ENCODE data around the gene SLC25A28.

Gene SLC25A28

DNA sequence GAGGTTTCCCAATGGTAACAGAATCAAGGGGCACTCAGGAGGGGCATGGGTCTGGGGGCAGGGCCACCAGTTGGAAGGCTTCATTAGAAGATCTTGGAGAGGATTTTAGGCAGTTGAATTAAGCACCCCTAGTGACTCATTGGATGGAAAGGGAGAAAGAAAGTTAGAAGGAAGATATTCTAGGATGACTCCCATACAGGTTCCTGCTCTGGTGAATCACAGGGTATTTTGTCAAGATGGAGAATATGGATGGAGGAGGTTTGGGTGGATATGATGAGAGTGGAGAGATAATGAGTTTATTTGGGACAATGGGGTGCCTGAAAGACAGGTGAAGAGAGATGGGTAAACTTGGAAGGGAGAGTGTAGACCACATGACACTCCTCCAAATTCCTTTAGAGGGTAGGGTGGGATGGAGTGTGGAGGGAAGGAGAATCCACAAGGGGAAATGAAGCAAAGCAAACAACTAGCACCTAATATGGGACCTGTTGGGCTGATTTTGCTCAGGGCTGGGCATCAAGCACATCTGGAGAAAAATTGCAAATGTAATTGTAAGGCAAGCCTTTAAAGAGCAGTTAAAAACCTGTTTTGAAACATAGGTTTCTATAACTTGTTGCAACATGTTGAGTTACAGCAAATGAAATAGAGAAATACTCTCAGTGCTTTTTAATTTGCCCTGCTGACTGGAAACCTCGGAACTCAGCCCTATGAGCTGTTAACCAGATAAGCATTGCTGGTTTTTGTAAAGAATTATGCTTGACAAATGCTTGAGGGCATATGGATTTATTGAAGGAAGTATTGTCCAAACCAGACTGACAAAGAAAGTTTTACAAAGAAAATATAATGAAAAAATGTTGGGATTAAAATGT, 36.2 kb upstream of the SLC25A28 start (continued):
- TF ChIP-seq, protein P1, sequence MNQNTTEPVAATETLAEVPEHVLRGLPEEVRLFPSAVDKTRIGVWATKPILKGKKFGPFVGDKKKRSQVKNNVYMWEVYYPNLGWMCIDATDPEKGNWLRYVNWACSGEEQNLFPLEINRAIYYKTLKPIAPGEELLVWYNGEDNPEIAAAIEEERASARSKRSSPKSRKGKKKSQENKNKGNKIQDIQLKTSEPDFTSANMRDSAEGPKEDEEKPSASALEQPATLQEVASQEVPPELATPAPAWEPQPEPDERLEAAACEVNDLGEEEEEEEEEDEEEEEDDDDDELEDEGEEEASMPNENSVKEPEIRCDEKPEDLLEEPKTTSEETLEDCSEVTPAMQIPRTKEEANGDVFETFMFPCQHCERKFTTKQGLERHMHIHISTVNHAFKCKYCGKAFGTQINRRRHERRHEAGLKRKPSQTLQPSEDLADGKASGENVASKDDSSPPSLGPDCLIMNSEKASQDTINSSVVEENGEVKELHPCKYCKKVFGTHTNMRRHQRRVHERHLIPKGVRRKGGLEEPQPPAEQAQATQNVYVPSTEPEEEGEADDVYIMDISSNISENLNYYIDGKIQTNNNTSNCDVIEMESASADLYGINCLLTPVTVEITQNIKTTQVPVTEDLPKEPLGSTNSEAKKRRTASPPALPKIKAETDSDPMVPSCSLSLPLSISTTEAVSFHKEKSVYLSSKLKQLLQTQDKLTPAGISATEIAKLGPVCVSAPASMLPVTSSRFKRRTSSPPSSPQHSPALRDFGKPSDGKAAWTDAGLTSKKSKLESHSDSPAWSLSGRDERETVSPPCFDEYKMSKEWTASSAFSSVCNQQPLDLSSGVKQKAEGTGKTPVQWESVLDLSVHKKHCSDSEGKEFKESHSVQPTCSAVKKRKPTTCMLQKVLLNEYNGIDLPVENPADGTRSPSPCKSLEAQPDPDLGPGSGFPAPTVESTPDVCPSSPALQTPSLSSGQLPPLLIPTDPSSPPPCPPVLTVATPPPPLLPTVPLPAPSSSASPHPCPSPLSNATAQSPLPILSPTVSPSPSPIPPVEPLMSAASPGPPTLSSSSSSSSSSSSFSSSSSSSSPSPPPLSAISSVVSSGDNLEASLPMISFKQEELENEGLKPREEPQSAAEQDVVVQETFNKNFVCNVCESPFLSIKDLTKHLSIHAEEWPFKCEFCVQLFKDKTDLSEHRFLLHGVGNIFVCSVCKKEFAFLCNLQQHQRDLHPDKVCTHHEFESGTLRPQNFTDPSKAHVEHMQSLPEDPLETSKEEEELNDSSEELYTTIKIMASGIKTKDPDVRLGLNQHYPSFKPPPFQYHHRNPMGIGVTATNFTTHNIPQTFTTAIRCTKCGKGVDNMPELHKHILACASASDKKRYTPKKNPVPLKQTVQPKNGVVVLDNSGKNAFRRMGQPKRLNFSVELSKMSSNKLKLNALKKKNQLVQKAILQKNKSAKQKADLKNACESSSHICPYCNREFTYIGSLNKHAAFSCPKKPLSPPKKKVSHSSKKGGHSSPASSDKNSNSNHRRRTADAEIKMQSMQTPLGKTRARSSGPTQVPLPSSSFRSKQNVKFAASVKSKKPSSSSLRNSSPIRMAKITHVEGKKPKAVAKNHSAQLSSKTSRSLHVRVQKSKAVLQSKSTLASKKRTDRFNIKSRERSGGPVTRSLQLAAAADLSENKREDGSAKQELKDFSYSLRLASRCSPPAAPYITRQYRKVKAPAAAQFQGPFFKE (tag by site-specific recombination; IDR thresholded peaks at IDR 0.05; ENCODE audit: borderline replicate concordance), result no peak
- TF ChIP-seq, protein P2, sequence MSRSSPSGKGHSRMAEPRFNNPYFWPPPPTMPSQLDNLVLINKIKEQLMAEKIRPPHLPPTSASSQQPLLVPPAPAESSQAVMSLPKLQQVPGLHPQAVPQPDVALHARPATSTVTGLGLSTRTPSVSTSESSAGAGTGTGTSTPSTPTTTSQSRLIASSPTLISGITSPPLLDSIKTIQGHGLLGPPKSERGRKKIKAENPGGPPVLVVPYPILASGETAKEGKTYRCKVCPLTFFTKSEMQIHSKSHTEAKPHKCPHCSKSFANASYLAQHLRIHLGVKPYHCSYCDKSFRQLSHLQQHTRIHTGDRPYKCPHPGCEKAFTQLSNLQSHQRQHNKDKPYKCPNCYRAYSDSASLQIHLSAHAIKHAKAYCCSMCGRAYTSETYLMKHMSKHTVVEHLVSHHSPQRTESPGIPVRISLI (tag by site-specific recombination; IDR thresholded peaks at IDR 0.05), result no peak
- TF ChIP-seq, protein P3, sequence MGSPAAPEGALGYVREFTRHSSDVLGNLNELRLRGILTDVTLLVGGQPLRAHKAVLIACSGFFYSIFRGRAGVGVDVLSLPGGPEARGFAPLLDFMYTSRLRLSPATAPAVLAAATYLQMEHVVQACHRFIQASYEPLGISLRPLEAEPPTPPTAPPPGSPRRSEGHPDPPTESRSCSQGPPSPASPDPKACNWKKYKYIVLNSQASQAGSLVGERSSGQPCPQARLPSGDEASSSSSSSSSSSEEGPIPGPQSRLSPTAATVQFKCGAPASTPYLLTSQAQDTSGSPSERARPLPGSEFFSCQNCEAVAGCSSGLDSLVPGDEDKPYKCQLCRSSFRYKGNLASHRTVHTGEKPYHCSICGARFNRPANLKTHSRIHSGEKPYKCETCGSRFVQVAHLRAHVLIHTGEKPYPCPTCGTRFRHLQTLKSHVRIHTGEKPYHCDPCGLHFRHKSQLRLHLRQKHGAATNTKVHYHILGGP (tag by site-specific recombination; IDR thresholded peaks at IDR 0.05), result no peak
- TF ChIP-seq ZNF112 (tag by site-specific recombination; IDR thresholded peaks at IDR 0.05) (no peak), MEIS1 (CRISPR knock-in tag; IDR thresholded peaks at IDR 0.05; ENCODE audit: borderline replicate concordance) (no peak), ZNF211 (tag by site-specific recombination; IDR thresholded peaks at IDR 0.05; ENCODE audit: low read depth) (no peak), ZNF670 (tag by site-specific recombination; IDR thresholded peaks at IDR 0.05; ENCODE audit: low read depth) (no peak), ZNF341 (tag by site-specific recombination; IDR thresholded peaks at IDR 0.05; ENCODE audit: low read depth) (no peak), ZNF138 (tag by site-specific recombination; IDR thresholded peaks at IDR 0.05; ENCODE audit: borderline replicate concordance) (no peak), ZFHX2 (tag by site-specific recombination; conservative IDR thresholded peaks at IDR 0.05) (no peak), ZNF76 (tag by site-specific recombination; IDR thresholded peaks at IDR 0.05; ENCODE audit: borderline replicate concordance, low read depth) (no peak), ZNF677 (tag by site-specific recombination; IDR thresholded peaks at IDR 0.05) (no peak), TSHZ1 (tag by site-specific recombination; IDR thresholded peaks at IDR 0.05; ENCODE audit: borderline replicate concordance) (no peak), PRDM6 (tag by site-specific recombination; IDR thresholded peaks at IDR 0.05) (peak; percentile 81), BCL11B (tag by site-specific recombination; IDR thresholded peaks at IDR 0.05; ENCODE audit: low read depth) (no peak)
- TF ChIP-seq, protein P4, sequence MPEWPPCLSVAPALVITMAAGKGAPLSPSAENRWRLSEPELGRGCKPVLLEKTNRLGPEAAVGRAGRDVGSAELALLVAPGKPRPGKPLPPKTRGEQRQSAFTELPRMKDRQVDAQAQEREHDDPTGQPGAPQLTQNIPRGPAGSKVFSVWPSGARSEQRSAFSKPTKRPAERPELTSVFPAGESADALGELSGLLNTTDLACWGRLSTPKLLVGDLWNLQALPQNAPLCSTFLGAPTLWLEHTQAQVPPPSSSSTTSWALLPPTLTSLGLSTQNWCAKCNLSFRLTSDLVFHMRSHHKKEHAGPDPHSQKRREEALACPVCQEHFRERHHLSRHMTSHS (tag by site-specific recombination; IDR thresholded peaks at IDR 0.05), result no peak
